ENCODE data around the gene OSBPL9.
"Not testable (repeated sequence)": the region's sequence is repeated elsewhere in the genome, so short reads cannot be mapped to it uniquely, and the experiment has no call there.

OSBPL9 gene

GRCh38 chr1:51731998-51732397 lies 115.1 kb downstream of the OSBPL9 start:
- H3K27me3 ChIP-seq (ENCODE audit: insufficient read depth, poor library complexity, severe bottlenecking): no peaks in the 10 kb centered on the region
- no peak overlapping the region for H3K4me3 ChIP-seq (replicated peaks; ENCODE audit: insufficient read depth, low read length)

DNA sequence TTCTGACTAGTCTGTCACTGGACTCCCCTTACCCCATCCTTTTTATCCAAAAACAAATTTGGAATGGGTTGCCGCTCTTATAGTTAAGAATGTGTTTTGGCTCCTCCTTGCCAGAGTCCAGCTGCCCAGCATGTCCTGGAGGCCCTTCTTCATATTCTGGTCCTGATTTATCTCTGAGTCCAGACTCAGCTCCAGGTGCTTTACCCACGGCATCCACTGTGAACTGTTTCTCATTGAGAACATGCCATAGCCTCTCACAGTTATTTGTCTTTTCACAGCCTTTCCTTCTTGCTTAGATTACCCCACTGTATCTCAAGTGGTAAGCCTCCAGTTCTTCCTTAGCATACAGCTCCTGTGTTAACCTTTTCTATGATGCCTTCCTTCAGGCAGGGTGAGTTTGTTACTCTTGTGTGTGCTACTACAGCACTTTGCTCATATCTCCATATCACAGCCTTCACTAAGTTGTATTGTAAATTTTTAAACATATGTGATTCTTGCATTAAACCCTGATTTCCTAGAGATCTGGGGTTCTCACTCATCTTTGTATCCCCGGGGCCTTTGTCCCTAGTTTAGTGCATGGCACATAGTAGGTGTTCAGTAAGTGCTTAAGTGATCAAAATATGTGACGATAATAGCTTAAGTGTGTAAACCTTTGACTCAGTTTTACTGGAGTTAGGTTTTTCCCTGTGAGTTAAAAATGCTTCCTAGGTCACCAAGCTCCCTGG lies 116.0 kb downstream of the OSBPL9 start:
- no peaks in the 10 kb centered on the region for H3K27me3 ChIP-seq (ENCODE audit: insufficient read depth, poor library complexity, severe bottlenecking)
- H3K27ac ChIP-seq (replicated peaks): no peak overlapping the region
- no peak overlapping the region for H3K4me3 ChIP-seq (replicated peaks; ENCODE audit: insufficient read depth, low read length)
- TF ChIP-seq SPI1 (IDR thresholded peaks at IDR 0.05; ENCODE audit: borderline replicate concordance, low read depth) (no peak), GABPA (IDR thresholded peaks at IDR 0.05; ENCODE audit: low read depth) (no peak), POLR2AphosphoS5 (IDR thresholded peaks at IDR 0.05; ENCODE audit: low read depth) (no peak)
- DNase-seq (ENCODE audit: low read depth in 1 of 2, low spot score in 1 of 2): no peak

More at GRCh38 chr1:51731998-51732397, 115.1 kb downstream of the OSBPL9 start:
- no peak overlapping the region for H3K27ac ChIP-seq (replicated peaks)
- TF ChIP-seq GABPA (IDR thresholded peaks at IDR 0.05; ENCODE audit: low read depth) (no peak), REST (IDR thresholded peaks at IDR 0.05; ENCODE audit: insufficient replicate concordance, low read depth) (no peak), CTCF (IDR thresholded peaks at IDR 0.05; ENCODE audit: insufficient read depth, low read length) (no peak)
- no peak for DNase-seq (ENCODE audit: low read depth in 1 of 2, low spot score in 1 of 2)

- H3K27me3 ChIP-seq (ENCODE audit: insufficient read depth, poor library complexity, severe bottlenecking); H3K27ac ChIP-seq (replicated peaks): not testable (repeated sequence)
Observed at GRCh38 chr1:51733426-51733774, 116.5 kb downstream of the OSBPL9 start.

DNA sequence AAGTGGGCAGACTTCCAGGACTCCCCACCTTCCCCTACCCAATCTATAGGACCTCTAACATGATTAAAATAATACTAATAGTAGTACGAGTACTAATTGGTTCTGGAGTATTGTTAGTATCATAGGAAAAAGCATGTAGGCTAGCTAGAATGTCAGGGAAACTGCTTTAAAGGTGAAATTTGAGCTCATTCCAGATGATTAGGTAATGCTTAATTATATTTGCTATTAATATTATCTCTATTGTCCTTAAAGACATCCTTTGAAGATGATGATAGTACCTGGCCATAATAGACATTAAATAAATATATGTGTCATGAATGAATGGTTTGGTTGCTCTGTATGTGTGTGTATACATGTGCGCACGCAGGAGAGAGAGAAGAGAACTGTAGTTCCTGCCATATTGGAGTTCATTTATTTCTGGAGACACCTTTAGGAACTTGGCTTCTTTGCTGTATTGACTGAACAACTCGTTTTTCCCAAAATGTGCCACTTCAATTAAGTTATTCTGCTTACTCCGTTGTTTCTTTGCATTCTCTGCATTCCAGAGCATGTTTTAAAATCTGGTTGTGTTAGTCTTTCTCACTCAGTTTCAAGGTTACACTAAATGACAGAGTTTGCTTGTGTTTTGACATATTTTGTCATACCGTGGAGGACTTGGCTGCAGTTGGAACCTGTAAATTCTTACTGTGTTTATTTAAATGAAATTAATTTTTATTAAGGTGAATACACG lies 117.1 kb downstream of the OSBPL9 start:
- Histone ChIP-seq H3K27ac (replicated peaks) (no peak overlapping the region), H3K4me3 (replicated peaks; ENCODE audit: insufficient read depth, low read length) (no peak overlapping the region), H3K27me3 (ENCODE audit: insufficient read depth, poor library complexity, severe bottlenecking) (no peaks in the 10 kb centered on the region)
- TF ChIP-seq GABPA (IDR thresholded peaks at IDR 0.05; ENCODE audit: low read depth): no peak
- TF ChIP-seq REST (IDR thresholded peaks at IDR 0.05; ENCODE audit: insufficient replicate concordance, low read depth): no peak
- no peak for TF ChIP-seq POLR2AphosphoS5 (IDR thresholded peaks at IDR 0.05; ENCODE audit: low read depth)
- no peak for DNase-seq (ENCODE audit: low read depth in 1 of 2, low spot score in 1 of 2)

More at GRCh38 chr1:51733426-51733774, 116.5 kb downstream of the OSBPL9 start:
- DNase-seq (ENCODE audit: low read depth in 1 of 2, low spot score in 1 of 2); H3K4me3 ChIP-seq (replicated peaks; ENCODE audit: insufficient read depth, low read length): not testable (repeated sequence)
- TF ChIP-seq REST (IDR thresholded peaks at IDR 0.05; ENCODE audit: insufficient replicate concordance, low read depth): peak; percentile 41
